Retinal pigment epithelial cell (primary cell): ENCODE data around the gene GRK4.

ENCODE experiments used
- DNase-seq: peaks from one replicate; pipeline ENCODE4 v3.0.0-alpha.2; 2010; ENCODE audit warnings: low read depth
- H3K4me3 ChIP-seq: 2 replicates; pipeline ENCODE4 v1.5.1; 2011; ENCODE audit warnings: mild to moderate bottlenecking, low read length, control low read depth, moderate library complexity
- TF ChIP-seq, protein P1 (sequence below): conservative IDR thresholded peaks from 2 replicates; pipeline ENCODE4 v1.5.1; 2011; ENCODE audit warnings: low read depth, low read length, control low read depth, inconsistent platforms

Gene GRK4

GRCh38 chr4:3025881-3026280 is 62.5 kb downstream of the GRK4 start:
- TF ChIP-seq, protein P1, sequence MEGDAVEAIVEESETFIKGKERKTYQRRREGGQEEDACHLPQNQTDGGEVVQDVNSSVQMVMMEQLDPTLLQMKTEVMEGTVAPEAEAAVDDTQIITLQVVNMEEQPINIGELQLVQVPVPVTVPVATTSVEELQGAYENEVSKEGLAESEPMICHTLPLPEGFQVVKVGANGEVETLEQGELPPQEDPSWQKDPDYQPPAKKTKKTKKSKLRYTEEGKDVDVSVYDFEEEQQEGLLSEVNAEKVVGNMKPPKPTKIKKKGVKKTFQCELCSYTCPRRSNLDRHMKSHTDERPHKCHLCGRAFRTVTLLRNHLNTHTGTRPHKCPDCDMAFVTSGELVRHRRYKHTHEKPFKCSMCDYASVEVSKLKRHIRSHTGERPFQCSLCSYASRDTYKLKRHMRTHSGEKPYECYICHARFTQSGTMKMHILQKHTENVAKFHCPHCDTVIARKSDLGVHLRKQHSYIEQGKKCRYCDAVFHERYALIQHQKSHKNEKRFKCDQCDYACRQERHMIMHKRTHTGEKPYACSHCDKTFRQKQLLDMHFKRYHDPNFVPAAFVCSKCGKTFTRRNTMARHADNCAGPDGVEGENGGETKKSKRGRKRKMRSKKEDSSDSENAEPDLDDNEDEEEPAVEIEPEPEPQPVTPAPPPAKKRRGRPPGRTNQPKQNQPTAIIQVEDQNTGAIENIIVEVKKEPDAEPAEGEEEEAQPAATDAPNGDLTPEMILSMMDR: no peak
- H3K4me3 ChIP-seq: no peak overlapping the region
- DNase-seq: no peak

DNA sequence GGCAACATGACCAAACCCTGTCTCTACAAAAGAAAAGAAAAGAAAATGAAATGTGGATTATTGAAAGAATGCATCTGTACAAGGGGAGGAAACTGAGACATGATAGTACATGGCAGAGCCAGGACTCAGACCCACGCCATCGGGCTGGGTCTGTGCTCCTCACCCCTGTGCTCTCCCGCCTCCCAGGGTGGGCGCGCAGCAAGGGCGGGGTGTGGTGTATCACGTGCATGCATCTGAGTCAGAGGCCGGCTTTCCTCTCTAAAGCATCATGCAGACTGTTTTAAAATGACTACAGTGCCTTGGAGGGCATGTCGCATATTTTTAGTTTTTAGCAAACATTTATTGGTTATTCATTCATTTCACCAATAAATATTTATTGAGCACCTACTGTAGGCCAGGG is 63.2 kb downstream of the GRK4 start:
- TF ChIP-seq, protein P1: no peak
- DNase-seq: no peak
- H3K4me3 ChIP-seq: no peak overlapping the region

DNA sequence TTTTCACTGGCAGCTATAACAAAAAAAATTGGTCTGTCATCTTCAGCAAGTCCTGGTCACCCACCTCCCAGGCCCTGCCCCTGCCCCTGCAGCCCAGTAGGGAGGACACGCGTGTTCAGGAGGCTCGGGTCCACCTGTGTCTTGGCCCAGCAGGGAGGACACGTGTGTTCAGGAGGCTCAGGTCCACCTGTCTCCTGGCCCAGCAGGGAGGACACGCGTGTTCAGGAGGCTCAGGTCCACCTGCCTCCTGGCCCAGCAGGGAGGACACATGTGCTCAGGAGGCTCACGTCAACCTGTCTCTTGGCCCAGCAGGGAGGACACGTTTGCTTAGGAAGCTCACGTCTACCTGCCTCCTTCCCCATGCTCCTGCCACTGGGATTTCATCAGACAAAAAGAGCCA is 66.1 kb downstream of the GRK4 start:
- TF ChIP-seq, protein P1: no peak
- no peak overlapping the region for H3K4me3 ChIP-seq
- no peak for DNase-seq

DNA sequence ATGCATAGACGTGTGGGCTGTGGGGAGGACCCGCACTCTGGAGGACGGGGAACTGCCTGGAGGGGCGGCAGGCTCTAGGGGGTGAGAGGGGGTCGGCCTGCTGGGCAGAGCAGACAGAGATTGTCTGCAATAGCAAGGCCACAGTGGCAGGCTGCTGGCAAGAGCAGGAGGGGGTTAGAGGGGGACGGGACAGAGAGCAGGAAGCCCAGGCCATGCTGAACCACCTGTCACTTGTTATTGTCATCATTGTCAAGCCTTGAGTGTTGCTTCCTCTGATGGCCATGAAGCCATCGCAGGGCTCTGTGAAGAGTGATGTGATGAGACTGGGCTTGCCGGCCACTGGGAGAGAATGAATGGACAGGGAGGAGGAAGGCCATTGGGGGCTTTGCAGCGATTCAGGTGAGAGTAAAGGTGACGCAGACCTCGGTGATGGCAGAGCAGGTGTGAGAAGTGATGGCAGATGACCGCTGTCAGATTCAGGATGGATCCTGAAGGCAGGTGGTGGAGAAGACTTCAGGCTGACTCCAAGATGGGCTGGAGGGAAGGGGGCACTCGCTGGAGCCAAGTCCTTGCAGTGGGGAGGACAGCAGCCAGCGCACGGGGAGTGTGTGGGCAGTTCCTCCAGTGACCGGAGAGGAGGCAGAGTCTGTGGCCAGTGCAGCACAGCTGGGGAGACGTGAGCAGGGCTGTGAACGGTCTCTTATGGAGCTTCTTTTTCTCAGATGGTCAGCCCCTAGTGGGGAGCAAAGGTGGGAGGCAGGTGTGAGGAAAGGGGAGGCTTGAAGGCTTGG is 67.4 kb downstream of the GRK4 start:
- TF ChIP-seq, protein P1: no peak
- no peak for DNase-seq
- no peak overlapping the region for H3K4me3 ChIP-seq

GRCh38 chr4:3031357-3032082 is 68.1 kb downstream of the GRK4 start:
- no peak overlapping the region for H3K4me3 ChIP-seq
- DNase-seq: no peak
- TF ChIP-seq, protein P1: no peak

GRCh38 chr4:3034231-3034630 is 70.9 kb downstream of the GRK4 start:
- no peak for DNase-seq
- TF ChIP-seq, protein P1: no peak
- H3K4me3 ChIP-seq: no peak overlapping the region

DNA sequence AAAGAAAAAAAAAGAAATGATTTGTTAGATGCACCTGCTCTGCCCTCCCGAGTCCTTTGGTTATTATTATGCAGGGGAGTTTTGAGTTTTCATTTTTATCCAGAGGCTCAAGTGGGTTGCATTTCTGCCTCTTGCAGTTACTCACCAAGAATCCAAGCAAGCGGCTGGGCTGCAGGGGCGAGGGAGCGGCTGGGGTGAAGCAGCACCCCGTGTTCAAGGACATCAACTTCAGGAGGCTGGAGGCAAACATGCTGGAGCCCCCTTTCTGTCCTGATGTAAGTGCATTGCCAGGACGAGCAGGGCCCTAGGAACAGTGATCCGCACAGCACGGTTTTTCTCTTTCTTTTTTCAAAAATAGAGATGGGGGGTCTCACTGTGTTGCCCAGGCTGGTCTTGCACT is 71.9 kb downstream of the GRK4 start:
- no peak for DNase-seq
- TF ChIP-seq, protein P1: no peak
- H3K4me3 ChIP-seq: no peak overlapping the region
